Subcutaneous adipose tissue (tissue), 4 donors: ENCODE measurements around the gene WSB1. TPM values are rescaled to one million over a fixed set of nuclear protein-coding genes. Genes with fewer than 3 reads are reported as not detected.

Source experiments
- CTCF ChIP-seq: fragments of 450-650 bp; IDR thresholded peaks from one replicate; pipeline ENCODE4 v1.5.1; 2016; ENCODE audit warnings: low read depth, mild to moderate bottlenecking, control low read depth, antibody characterized with exemption, moderate library complexity
- total RNA-seq, 4 donors: library from RNA; depleted of rRNA; stranded (reverse); fragments of >200 nt; gene quantifications; one replicate each; pipeline ENCODE4 v1.1.0, GENCODE V29; 2016

The WSB1 gene
- total RNA-seq, 4 donors from 2014 or later = 134 to 187 (median 158) TPM

- TF ChIP-seq CTCF = no peak
Measured at GRCh38 chr17:27336184-27336583, 42.3 kb downstream of the WSB1 start.

- TF ChIP-seq CTCF = no peak
Measured at GRCh38 chr17:27338536-27338985, 44.6 kb downstream of the WSB1 start.

- TF ChIP-seq CTCF = no peak
Measured at GRCh38 chr17:27339198-27339835, 45.4 kb downstream of the WSB1 start.

GRCh38 chr17:27339836-27340550 lies 46.1 kb downstream of the WSB1 start:
- TF ChIP-seq CTCF = no peak

GRCh38 chr17:27340575-27340974 lies 46.7 kb downstream of the WSB1 start:
- no peak for TF ChIP-seq CTCF

- no peak for TF ChIP-seq CTCF
Measured at GRCh38 chr17:27341041-27341471, 47.1 kb downstream of the WSB1 start.

GRCh38 chr17:27342059-27342458 lies 48.1 kb downstream of the WSB1 start:
- TF ChIP-seq CTCF = no peak
